Mucosa of rectum (tissue), 2 donors: Measurements from ENCODE around the gene SCGN.

Experiments
- H3K27ac ChIP-seq, 2 donors: one replicate each; pipeline ENCODE4 v1.7.0; 2013; ENCODE audit warnings: inconsistent platforms in 2 of 2, low read depth in 2 of 2, low read length in 2 of 2
- H3K27me3 ChIP-seq, 2 donors: one replicate each; pipeline ENCODE4 v1.7.0; 2013; ENCODE audit warnings: low read length in 2 of 2; ENCODE audit not compliant: control insufficient read depth in 2 of 2, insufficient read depth in 2 of 2
- H3K36me3 ChIP-seq, 2 donors: one replicate each; pipeline ENCODE4 v1.7.0; 2013; ENCODE audit warnings: low read length in 2 of 2; ENCODE audit not compliant: control insufficient read depth in 2 of 2, insufficient read depth in 2 of 2
- H3K4me1 ChIP-seq, 2 donors: one replicate each; pipeline ENCODE4 v1.7.0; 2013; ENCODE audit warnings: low read length in 2 of 2, mild to moderate bottlenecking in 1 of 2; ENCODE audit not compliant: control insufficient read depth in 2 of 2, insufficient read depth in 2 of 2
- H3K4me3 ChIP-seq, 2 donors: one replicate each; pipeline ENCODE4 v1.7.0; 2013; ENCODE audit warnings: low read length in 2 of 2
- H3K9ac ChIP-seq, 2 donors: one replicate each; pipeline ENCODE4 v1.7.0; 2013; ENCODE audit warnings: low read length in 2 of 2, low read depth in 1 of 2, mild to moderate bottlenecking in 1 of 2
- H3K9me3 ChIP-seq, 2 donors: one replicate each; pipeline ENCODE4 v1.7.0; 2013; ENCODE audit warnings: low read length in 2 of 2; ENCODE audit not compliant: control insufficient read depth in 2 of 2
- donor health status: healthy.
- donor health status: Normal muscosa, but diverticular disease.

The SCGN gene

DNA sequence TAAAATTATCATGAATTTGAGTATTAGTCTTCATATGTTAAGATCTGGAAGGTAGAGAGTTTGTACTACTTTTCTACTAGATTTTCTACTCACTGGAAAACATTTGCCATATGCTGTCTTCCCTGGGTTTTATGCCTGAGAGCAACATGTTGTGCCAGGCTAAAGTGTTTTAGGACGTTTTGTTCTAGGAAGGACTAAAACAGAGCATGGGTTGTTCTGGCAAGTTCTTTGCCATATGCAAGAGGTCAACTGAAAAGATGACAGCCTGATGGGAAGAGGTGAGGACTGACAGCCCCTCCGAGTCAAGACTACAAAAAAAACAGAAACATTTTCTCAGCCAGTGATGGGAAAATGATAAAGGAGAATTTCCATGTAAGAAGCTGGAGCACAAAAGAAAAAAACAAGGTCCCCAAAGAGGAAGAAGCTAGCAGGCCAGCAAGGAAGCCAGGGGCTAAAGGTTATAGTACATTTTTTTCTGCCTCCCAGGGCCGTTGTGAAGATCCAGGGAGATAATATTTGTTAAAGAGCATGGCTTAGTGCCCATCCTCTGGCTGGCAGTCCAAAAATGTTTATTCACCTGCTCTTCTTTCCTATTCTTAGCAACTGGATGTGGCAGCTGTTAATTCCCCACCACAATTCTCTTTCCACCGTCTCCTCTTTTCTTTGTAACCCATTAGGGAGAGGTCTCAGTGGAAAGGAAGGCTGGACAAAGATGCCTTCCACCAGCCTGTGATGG lies 7.8 kb downstream of the SCGN start:
- H3K4me3 ChIP-seq: no peak overlapping the region
- no peak overlapping the region for H3K27ac ChIP-seq

DNA sequence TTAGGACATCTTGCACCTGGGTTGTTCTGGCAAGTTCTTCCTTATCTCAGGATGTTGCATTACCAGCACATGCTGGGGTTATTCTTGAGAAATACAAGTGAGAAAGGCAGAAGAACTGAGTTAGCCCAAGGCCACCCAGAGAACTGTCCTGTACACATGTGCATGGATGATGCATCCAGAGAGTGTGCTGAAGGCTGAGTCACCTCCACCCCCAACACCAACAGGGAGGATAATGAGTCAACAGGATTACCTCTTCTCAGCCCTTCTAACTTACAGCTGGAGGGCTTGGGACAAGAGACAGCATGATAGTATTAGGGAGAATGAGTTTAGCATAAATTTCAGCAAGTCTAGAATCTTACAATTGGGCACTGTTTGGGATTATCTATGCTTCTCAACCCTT lies 8.5 kb downstream of the SCGN start:
- Histone ChIP-seq H3K4me1 (no peaks in the 10 kb centered on the region), H3K27ac (no peak overlapping the region), H3K9me3 (no peaks in the 10 kb centered on the region), H3K27me3 (peaks cover 0 to 4% of the 10 kb centered on the region in 2 donors), H3K36me3 (no peaks in the 10 kb centered on the region), H3K9ac (no peak overlapping the region), H3K4me3 (no peak overlapping the region)

More for the DNA sequence above, 7.8 kb downstream of the SCGN start:
- Histone ChIP-seq H3K4me1 (no peaks in the 10 kb centered on the region), H3K9ac (no peak overlapping the region), H3K36me3 (no peaks in the 10 kb centered on the region), H3K9me3 (no peaks in the 10 kb centered on the region), H3K27me3 (peaks cover 0 to 4% of the 10 kb centered on the region in 2 donors)

DNA sequence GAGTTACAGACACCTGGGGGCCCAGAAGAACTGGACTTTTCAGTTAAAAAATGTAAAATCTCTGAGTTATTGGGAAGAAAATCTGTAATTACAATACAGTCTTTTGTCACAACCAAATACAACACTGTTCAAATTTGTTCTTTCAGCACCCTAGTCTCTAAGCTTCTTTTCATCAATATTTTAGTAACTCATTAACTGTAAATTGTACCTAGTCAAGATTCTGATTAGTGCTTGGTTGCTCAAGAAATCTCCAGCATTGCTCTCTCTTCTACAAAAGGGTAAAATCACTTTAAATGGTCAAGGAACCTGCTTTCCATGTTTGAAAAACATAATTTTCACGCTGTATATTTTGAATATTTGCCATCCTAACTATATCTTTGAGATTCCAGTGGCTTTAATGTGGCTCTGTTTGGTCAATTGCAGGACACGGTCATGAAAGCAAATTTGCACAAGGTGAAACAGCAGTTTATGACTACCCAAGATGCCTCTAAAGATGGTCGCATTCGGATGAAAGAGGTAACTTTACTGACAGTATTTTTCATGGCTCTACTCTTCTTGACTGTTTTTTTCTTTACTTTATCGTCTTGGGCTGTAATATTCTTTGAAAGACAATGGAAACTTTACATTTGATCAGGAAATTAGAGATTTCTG lies 9.2 kb downstream of the SCGN start:
- Histone ChIP-seq H3K4me1 (no peaks in the 10 kb centered on the region), H3K27me3 (peaks cover 0 to 4% of the 10 kb centered on the region in 2 donors), H3K9me3 (no peaks in the 10 kb centered on the region), H3K27ac (no peak overlapping the region), H3K9ac (no peak overlapping the region), H3K4me3 (no peak overlapping the region), H3K36me3 (no peaks in the 10 kb centered on the region)

DNA sequence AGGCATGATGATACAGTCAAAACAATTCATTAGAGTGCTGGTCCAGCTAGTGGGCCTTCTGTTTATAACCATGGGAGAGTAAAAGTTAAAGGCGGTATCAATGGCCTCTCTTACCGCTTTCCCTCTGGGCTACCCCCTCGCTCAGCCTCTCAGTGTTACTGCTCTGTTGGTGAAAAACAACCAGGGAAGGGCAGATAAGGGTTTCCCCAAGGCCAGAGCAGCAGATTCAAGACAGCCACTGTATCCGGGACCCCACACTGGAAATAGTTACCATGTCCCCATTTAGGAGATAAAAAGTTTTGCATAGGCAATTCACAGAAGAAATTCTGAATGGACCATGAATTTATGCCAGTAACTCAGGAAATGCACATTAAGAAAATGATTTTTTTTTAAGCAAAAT lies 13.4 kb downstream of the SCGN start:
- Histone ChIP-seq H3K36me3 (no peaks in the 10 kb centered on the region), H3K9ac (no peak overlapping the region), H3K27ac (no peak overlapping the region), H3K9me3 (no peaks in the 10 kb centered on the region), H3K27me3 (peaks cover 0 to 4% of the 10 kb centered on the region in 2 donors), H3K4me1 (no peaks in the 10 kb centered on the region), H3K4me3 (no peak overlapping the region)

DNA sequence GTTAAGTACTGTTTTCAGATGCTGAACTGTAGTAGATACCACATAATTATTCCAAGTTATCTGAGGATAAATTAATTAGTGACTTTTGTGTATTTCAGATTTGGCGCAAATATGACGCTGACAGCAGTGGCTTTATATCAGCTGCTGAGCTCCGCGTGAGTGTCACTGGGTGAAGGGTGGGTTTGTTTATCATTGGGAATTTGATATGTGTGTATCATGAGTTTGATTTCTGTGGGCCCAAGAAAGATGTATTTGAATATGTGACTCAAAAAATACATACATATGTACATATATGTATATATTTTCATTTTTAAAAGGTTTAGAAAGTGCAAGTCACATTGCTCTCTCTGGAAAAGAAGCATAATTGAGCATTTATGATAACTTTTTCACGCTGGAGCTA lies 17.4 kb downstream of the SCGN start:
- no peaks in the 10 kb centered on the region for H3K9me3 ChIP-seq
- H3K27ac ChIP-seq: no peak overlapping the region
- no peaks in the 10 kb centered on the region for H3K27me3 ChIP-seq
- no peaks in the 10 kb centered on the region for H3K36me3 ChIP-seq
- no peak overlapping the region for H3K9ac ChIP-seq
- H3K4me3 ChIP-seq: no peak overlapping the region
- H3K4me1 ChIP-seq: no peaks in the 10 kb centered on the region

DNA sequence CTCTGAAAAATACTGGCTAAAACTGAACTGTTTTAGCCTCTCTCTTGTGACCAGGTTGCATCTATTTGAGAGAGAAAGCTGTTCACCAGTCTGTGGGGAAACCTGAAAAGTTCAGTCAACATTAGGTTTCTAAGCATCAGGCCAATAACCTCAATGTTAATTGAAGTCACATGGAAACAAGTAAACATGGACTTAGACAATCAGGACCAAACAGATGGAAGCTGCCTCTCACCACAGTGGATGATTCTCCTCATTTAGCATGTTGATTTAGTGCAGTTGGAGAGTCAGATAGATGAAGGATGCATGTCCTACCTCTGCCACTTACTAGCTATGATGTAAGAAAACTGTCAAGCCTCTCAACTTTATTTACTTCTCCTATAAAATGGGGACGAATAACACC lies 18.2 kb downstream of the SCGN start:
- Histone ChIP-seq H3K36me3 (no peaks in the 10 kb centered on the region), H3K4me3 (no peak overlapping the region), H3K9me3 (no peaks in the 10 kb centered on the region), H3K27ac (no peak overlapping the region), H3K9ac (no peak overlapping the region), H3K27me3 (no peaks in the 10 kb centered on the region), H3K4me1 (no peaks in the 10 kb centered on the region)

DNA sequence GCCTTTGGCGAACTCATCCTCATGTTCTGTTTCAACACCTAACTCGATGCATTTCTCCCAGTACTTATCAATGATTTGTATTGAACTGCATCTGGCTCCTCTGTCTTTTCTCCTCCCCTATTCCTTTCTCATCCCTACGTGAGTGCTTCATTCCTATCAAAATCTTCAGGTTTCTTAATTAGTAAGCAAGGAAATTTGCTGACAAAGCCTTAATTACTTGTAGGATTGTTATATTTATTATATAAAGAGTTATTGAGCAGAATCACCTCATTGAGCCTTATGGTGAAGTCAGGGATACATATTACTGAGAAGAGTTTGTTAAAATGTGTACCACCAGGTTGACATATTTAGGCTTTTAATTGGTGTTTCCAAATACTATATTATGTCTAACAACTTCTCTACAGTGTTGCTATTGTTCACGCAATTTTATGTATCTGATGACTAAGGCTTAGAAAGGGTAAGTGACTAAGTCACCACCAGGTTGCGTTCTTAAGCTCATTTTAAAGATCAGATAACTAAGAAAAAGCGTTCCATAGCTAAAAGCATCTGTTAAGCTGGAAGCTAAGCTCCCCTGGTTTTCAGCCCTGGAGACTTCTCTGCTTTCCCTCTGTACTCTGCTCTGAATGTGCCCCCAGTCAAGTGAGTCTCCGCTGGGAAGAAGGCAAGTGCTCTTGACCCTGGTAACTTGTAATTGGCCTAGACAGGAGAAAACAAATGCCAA lies 18.9 kb downstream of the SCGN start:
- Histone ChIP-seq H3K4me1 (no peaks in the 10 kb centered on the region), H3K27ac (no peak overlapping the region), H3K27me3 (no peaks in the 10 kb centered on the region), H3K36me3 (no peaks in the 10 kb centered on the region), H3K9ac (no peak overlapping the region), H3K9me3 (no peaks in the 10 kb centered on the region), H3K4me3 (no peak overlapping the region)

DNA sequence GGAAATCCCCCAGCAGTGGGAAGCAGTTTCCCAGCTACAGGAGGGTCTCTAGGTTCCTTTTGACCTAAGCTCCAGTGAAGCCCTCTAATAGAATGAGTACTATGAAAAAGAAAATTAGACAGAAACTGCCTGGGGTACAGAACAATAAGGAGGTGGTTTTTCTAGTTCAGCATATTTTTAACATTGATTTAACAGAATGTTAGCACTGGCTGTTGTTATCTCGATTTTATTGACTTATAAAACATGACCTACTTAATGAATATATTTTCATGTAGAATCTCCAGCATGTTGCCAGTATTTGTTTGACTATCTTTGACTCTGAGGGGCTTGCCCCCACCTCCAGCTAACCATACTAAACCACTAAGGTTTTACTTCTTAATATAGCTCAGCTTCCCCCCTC lies 19.6 kb downstream of the SCGN start:
- no peak overlapping the region for H3K4me3 ChIP-seq
- no peak overlapping the region for H3K27ac ChIP-seq
- H3K9ac ChIP-seq: no peak overlapping the region
- H3K9me3 ChIP-seq: no peaks in the 10 kb centered on the region
- H3K36me3 ChIP-seq: no peaks in the 10 kb centered on the region
- H3K27me3 ChIP-seq: no peaks in the 10 kb centered on the region
- no peaks in the 10 kb centered on the region for H3K4me1 ChIP-seq

DNA sequence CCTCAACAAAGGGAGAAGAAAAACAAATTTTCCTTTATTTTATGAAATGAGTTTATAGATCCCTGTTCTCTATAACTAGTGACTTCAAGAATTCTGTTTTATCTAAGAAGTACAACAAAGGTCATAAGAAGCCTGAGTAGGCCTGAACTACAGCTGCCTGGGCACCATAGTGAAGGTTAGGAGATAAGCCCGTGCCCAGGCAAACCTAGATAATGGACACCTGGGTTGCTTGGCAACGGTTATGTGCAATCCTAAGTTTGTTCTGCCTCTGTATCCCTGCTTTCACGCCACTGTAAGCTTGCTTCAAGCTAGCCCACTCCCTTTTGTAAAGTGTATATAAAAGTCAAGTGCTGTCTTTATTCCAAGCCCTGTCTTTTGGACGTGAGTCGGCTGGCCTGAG lies 23.2 kb downstream of the SCGN start:
- no peaks in the 10 kb centered on the region for H3K4me1 ChIP-seq
- H3K9me3 ChIP-seq: no peaks in the 10 kb centered on the region
- H3K27me3 ChIP-seq: no peaks in the 10 kb centered on the region
- no peak overlapping the region for H3K27ac ChIP-seq
- H3K4me3 ChIP-seq: no peak overlapping the region
- H3K9ac ChIP-seq: no peak overlapping the region
- no peaks in the 10 kb centered on the region for H3K36me3 ChIP-seq

DNA sequence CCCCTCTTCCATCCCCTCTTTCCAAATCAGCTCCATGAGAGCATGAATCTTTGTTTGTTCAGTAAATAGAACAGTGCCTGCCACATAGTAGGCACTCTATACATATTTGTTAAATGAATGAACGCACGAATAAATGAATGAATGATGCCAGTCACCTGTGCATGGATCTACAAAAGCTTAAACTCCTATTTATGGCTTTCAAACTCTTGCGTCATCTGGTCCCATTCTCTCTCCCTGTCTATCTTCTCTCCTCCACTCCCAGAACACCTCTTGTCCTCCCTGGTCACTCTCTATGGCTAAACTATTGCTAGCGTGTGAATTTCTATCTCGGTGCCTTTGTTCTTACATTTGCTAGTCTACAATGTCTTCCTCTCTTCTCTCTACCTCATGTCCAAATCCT lies 24.8 kb downstream of the SCGN start:
- Histone ChIP-seq H3K27me3 (no peaks in the 10 kb centered on the region), H3K4me3 (no peak overlapping the region), H3K9ac (no peak overlapping the region), H3K9me3 (no peaks in the 10 kb centered on the region), H3K36me3 (no peaks in the 10 kb centered on the region), H3K4me1 (no peaks in the 10 kb centered on the region), H3K27ac (no peak overlapping the region)
